ENCODE data around the gene TRIO. TPM values are rescaled to one million over a fixed set of nuclear protein-coding genes. Genes with fewer than 3 reads are reported as not detected.

Gene TRIO
- total RNA-seq, 2 donors from 2014 or later = 62.0 to 137 TPM

DNA sequence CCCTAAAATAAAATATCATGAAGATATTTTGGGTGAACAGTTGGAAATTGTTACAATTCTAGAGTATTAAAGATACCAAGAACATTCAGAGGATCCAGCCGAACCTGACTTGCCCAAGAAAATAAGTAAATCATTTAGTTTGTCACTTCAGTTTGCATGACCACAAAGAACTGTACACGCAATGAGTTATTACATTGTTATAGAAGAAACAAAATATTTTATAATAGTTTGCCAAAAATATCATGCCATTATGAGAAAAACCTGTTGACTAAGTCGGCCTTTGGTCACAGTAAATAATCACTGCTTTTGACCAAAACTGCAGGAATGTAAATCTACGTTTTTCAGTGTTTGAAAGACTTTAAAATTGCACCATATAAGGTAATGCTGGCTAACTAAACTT, 27.9 kb downstream of the TRIO start:
- H3K4me1 ChIP-seq = peaks cover 35% of the 10 kb centered on the region
- no peaks in the 10 kb centered on the region for H3K36me3 ChIP-seq (replicated peaks in 1 of 2; ENCODE audit: insufficient read depth in 1 of 2, low read depth in 2 of 2)
- DNase-seq (no peak), ATAC-seq (no peak)
- H3K27me3 ChIP-seq = no peaks in the 10 kb centered on the region
- WGBS, 2 donors = 75 to 85% methylated on average over 4 of the region's 4 CpGs
- TF ChIP-seq POLR2A (IDR thresholded peaks at IDR 0.05) = no peak
- TF ChIP-seq, protein P1, sequence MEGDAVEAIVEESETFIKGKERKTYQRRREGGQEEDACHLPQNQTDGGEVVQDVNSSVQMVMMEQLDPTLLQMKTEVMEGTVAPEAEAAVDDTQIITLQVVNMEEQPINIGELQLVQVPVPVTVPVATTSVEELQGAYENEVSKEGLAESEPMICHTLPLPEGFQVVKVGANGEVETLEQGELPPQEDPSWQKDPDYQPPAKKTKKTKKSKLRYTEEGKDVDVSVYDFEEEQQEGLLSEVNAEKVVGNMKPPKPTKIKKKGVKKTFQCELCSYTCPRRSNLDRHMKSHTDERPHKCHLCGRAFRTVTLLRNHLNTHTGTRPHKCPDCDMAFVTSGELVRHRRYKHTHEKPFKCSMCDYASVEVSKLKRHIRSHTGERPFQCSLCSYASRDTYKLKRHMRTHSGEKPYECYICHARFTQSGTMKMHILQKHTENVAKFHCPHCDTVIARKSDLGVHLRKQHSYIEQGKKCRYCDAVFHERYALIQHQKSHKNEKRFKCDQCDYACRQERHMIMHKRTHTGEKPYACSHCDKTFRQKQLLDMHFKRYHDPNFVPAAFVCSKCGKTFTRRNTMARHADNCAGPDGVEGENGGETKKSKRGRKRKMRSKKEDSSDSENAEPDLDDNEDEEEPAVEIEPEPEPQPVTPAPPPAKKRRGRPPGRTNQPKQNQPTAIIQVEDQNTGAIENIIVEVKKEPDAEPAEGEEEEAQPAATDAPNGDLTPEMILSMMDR (IDR thresholded peaks at IDR 0.05) = no peak
- intact Hi-C loops (cut with DNase I) = no loop called here
- H3K9me3 ChIP-seq = no peaks in the 10 kb centered on the region
- H3K4me3 ChIP-seq = no peak overlapping the region
- H3K27ac ChIP-seq = no peak overlapping the region

DNA sequence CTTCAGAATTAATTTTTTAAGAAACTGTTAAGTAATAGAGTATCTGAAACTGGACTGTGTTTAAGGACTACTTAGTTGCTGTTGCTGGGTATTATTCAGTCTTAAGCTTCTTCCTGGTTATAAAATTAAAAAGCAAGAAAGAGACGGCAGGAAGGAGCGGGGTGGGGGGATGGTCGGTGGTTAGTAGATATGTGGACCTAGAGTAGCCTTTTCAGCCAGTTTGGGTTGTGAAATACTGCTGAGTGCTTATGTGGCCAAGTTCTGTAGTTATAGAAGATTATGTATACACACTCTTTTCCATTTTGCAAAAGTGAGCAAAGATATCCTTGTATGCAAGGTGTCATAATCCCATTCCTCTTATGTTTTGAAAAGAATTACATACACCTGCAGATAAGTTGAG, 28.5 kb downstream of the TRIO start:
- no peaks in the 10 kb centered on the region for H3K27me3 ChIP-seq
- TF ChIP-seq POLR2A (IDR thresholded peaks at IDR 0.05) = no peak
- TF ChIP-seq, protein P1 (IDR thresholded peaks at IDR 0.05) = no peak
- H3K9me3 ChIP-seq = no peaks in the 10 kb centered on the region
- no peak overlapping the region for H3K4me3 ChIP-seq
- peak in 1 of 4 donors; percentile 38 for DNase-seq
- intact Hi-C loops (cut with DNase I) = no loop called here
- H3K4me1 ChIP-seq = peaks cover 34% of the 10 kb centered on the region
- ATAC-seq = no peak
- no peaks in the 10 kb centered on the region for H3K36me3 ChIP-seq (replicated peaks in 1 of 2; ENCODE audit: insufficient read depth in 1 of 2, low read depth in 2 of 2)
- WGBS, 2 donors = 44 to 54% methylated on average over 3 of the region's 3 CpGs
- no peak overlapping the region for H3K27ac ChIP-seq

DNA sequence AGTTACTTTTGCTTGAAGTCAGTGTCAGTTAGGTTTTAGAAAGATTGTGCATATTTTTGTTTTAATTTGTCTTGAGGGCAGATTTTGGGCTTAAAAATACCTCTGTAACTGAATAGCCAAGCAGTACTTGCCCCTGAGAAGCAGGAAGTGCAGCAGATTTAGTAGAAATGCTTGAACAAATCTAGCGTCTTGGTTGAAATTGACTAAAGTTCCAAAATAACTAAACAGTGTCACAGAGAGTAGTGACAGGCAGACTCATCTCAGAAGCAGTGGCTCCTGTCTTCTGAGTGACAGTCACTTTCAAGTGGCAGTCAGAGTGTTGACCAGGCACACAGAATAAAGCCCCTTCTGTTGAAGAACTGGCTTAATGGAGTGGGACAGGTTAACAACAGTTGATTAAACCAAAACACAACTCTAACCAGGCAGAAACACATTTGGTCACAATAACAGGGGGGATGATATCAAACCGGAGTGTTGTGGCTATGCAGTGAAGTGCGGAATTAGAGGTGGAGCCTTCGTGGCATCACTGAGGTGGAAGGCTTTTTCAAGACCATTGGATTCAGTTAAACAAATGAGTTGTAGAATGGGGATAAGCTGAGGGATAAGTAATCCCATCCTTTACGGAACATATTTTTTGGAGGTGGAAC, 29.1 kb downstream of the TRIO start:
- Histone ChIP-seq H3K36me3 (replicated peaks in 1 of 2; ENCODE audit: insufficient read depth in 1 of 2, low read depth in 2 of 2) (no peaks in the 10 kb centered on the region), H3K4me3 (no peak overlapping the region), H3K9me3 (no peaks in the 10 kb centered on the region), H3K4me1 (peaks cover 28% of the 10 kb centered on the region), H3K27me3 (no peaks in the 10 kb centered on the region), H3K27ac (no peak overlapping the region)
- TF ChIP-seq, protein P1 (IDR thresholded peaks at IDR 0.05) = no peak
- no peak for TF ChIP-seq POLR2A (IDR thresholded peaks at IDR 0.05)
- WGBS, 2 donors = 75 to 76% methylated on average over 5 of the region's 5 CpGs
- DNase-seq (no peak), ATAC-seq (no peak)
- intact Hi-C loops (cut with DNase I) = no loop called here

DNA sequence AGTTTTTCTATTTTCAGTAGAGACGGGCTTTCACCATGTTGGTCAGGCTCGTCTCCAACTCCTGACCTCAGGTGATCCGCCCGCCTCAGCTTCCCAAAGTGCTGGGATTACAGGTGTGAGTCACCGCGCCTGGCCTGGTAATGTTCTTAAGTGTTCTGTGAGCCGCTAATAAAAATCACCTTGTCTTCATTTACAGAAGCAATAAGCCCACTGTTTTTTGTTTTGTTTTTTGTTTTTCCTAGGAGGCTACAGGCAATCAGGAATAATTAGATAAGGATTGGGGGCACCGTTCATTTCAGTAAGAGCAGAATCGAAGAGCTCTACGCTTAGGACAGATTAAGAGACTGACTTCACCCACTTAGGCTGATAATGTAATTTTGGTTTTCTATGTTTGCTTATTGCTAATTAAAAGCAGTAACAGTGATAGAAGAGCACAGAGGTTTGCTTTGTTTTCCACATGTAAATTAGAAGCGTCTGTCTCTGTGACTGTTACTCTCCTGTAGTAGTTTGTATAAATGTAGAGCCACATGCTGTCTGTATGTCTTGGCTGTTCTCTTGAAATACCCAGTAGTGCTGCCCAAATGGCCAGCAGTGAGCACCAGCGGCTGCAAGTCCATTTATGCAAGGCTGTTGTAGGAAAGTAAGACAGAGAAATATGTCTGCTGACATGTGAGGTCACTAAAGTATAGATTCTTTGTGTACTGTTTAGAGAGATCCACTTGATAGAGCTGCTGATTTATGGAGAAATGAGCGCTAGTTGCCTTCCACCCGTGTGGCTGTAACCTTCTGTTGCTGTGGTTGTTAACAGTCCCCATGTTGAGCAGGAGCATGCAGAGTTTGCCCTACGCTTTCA, 30.5 kb downstream of the TRIO start:
- ATAC-seq (no peak), DNase-seq (no peak)
- Histone ChIP-seq H3K4me3 (no peak overlapping the region), H3K27ac (no peak overlapping the region), H3K9me3 (no peaks in the 10 kb centered on the region), H3K36me3 (replicated peaks in 1 of 2; ENCODE audit: insufficient read depth in 1 of 2, low read depth in 2 of 2) (no peaks in the 10 kb centered on the region), H3K27me3 (no peaks in the 10 kb centered on the region), H3K4me1 (peaks cover 25% of the 10 kb centered on the region)
- intact Hi-C loops (cut with DNase I) = no loop called here
- TF ChIP-seq POLR2A (IDR thresholded peaks at IDR 0.05) = no peak
- TF ChIP-seq, protein P1 (IDR thresholded peaks at IDR 0.05) = no peak
- 87 to 90% methylated on average over 15 of the region's 15 CpGs for WGBS, 2 donors
